Right cardiac atrium (tissue), 5 donors: ENCODE measurements around the gene RNU1-2. TPM values are rescaled to one million over a fixed set of nuclear protein-coding genes. Genes with fewer than 3 reads are reported as not detected.
A peak's percentile ranks its signal among the peaks of the same experiment; 100 is the strongest.
"Not testable (repeated sequence)": the region's sequence is repeated elsewhere in the genome, so short reads cannot be mapped to it uniquely, and the experiment has no call there.

ENCODE experiments used
- ATAC-seq, 2 donors: fragments of 200-7000 bp; cut with Tn5 transposase; one replicate each; pipeline versions ENCODE4 v1.8.0 to v1.9.1; 2020; ENCODE audit warnings: moderate library complexity in 2 of 2, mild to moderate bottlenecking in 1 of 2
- DNase-seq, 3 donors: peaks; one replicate each; pipeline ENCODE4 v3.0.0-alpha.2; 2020
- H3K27ac ChIP-seq: one replicate; pipeline ENCODE4 v1.5.1; 2013; ENCODE audit warnings: mild to moderate bottlenecking, low read length, control low read depth, moderate library complexity
- H3K27me3 ChIP-seq: one replicate; pipeline ENCODE4 v1.6.1; 2013; ENCODE audit not compliant: control insufficient read depth, insufficient read depth
- H3K4me1 ChIP-seq: one replicate; pipeline ENCODE4 v1.6.1; 2013; ENCODE audit warnings: low read length; ENCODE audit not compliant: control insufficient read depth, insufficient read depth
- H3K4me3 ChIP-seq: one replicate; pipeline ENCODE4 v1.5.1; 2013; ENCODE audit warnings: low read length, control low read depth
- H3K9me3 ChIP-seq: one replicate; pipeline ENCODE4 v1.6.1; 2013; ENCODE audit warnings: low read length; ENCODE audit not compliant: control insufficient read depth
- WGBS: extraction: QIAGEN DNeasy Blood & Tissue Kit; methylation state at CpG from one replicate; pipeline ENCODE4 v1.1.7; 2013; 5-methylcytosine and 5-hydroxymethylcytosine counted together
- intact Hi-C, 4 donors: fragments of 100-400 bp; cut with DNase I; formaldehyde crosslinking; loops; one replicate each; pipeline versions ENCODE4 v1.11.0 to v1.14.0; 2022 to 2023
- polyA plus RNA-seq: library from polyadenylated mRNA; stranded (reverse); fragments of 200-250 nt; gene quantifications from one replicate; pipeline ENCODE4 v1.2.3, GENCODE V29; 2013
- total RNA-seq, 4 donors: library from RNA; stranded (reverse); fragmentation: NEBNext Ultra II Directional; extraction: Animal tissue kit (Norgen Biotek cat#: 25700); gene quantifications; one replicate each; pipeline ENCODE4 v1.2.1, GENCODE V29; 2021
- donor health status: healthy with polysubstance abuse.
- donor health status: DM: no; HTN: yes; CAD: no.
- donor health status: DM: no; HTN: no; CAD: no.
- donor health status: DM: no; HTN: yes; CAD: no; lungs with severe emphysema.
- donor health status: DM: yes; HTN: yes; CAD: no.

RNU1-2 gene
- total and polyA plus RNA-seq, 5 donors: 3,675 to 8,578 (median 7,073) TPM; not detected in 1

DNA sequence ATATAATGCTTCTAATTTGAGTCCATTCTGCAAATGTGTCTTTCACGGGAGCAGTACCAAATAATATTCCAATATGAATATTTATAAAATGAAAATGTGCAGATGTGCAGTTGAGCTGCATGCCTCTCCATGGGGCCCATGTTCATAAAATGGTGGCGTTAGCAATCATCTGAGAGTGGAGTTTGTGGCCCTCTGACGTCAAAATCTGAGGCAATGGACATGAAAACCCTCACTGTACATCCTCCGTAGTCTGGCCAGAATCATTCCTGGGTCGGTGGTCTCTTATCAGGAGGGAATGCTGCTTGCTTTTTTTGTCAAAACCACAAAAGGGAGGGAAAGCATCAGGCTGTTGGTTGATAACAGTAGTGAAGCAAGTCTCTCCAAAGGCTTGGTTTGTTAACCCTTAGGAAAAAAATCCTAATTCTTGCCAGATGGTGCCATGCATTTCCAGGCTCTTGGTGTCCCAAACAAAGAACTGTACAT is 5.2 kb upstream of the RNU1-2 start:
- DNase-seq, H3K27me3 ChIP-seq, H3K4me1 ChIP-seq, intact Hi-C loops, H3K4me3 ChIP-seq, ATAC-seq, H3K9me3 ChIP-seq, H3K27ac ChIP-seq: not testable (repeated sequence)
- 65% methylated on average over 5 of the region's 5 CpGs for WGBS

DNA sequence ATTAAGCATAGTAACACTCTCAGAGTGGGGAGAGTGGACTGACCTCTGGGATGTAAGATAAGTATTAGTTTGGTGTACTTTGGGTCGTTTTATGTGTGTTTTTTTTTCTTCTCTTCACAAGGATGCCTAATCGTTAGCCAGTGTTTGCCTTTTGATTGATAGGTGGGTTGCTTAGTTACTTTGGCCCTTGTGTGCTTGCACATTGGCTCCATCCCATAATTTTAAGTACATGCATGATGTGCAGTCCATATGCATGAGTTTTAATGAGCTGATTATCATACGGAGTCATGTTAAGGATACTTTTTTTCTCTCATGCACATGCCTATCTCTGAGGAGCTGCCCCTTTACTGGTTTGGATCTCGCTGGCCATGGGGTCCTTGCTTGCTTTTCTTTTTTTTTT is 4.7 kb upstream of the RNU1-2 start:
- 53% methylated on average over 4 of the region's 4 CpGs for WGBS
- ATAC-seq: not testable (repeated sequence)

DNA sequence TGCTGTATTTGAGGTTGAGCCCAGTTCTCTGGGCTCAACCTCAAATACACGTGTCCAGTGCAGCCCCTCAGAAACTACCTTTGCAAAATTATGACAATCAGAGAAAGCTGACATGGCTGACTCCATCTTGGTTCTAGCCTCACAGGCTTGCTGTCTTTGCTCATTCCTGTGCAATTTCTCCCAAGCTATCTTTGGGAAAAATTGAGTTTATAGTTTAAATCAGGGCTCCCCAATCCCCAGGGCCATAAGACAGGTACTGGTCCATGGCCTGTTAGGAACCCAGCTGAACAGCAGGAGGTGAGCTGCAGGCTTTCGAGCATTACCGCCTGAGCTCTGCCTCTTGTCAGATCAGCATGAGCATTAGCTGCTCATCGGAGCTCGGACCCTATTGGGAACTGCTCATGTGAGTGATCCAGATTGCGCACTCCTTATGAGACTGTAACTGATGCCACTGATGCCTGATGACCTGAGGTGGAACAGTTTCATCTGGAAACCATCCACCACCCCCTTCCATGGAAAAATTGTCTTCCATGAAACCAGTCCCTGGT is 2.7 kb upstream of the RNU1-2 start:
- ATAC-seq, intact Hi-C loops, H3K27ac ChIP-seq, H3K4me1 ChIP-seq, DNase-seq, H3K4me3 ChIP-seq, H3K9me3 ChIP-seq, H3K27me3 ChIP-seq: not testable (repeated sequence)
- 61% methylated on average over 6 of the region's 6 CpGs for WGBS

More for the DNA sequence above, 4.7 kb upstream of the RNU1-2 start:
- H3K4me3 ChIP-seq, intact Hi-C loops, DNase-seq, H3K27me3 ChIP-seq, H3K27ac ChIP-seq, H3K9me3 ChIP-seq, H3K4me1 ChIP-seq: not testable (repeated sequence)

DNA sequence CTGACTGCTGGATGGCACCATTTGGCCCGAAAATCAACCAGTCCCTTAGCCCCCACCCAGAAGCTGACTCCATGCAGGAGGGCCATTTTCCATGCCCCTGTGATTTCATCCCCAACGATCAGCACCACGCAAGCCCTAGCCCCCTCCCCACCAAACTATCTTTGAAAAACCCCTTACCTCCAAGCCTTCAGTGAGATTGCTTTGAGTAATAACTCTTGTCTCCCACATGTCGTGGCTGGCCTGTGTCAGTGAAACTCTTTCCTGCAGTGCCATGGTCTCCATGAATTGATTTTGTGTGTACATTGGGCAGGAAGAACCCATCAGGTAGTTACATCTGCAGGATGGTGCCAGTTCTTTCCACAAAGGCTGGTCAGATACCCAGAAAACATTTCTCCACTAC is 2.0 kb upstream of the RNU1-2 start:
- WGBS: 71% methylated on average over 4 of the region's 4 CpGs
- H3K27me3 ChIP-seq, H3K4me3 ChIP-seq, intact Hi-C loops, ATAC-seq, H3K27ac ChIP-seq, DNase-seq, H3K9me3 ChIP-seq, H3K4me1 ChIP-seq: not testable (repeated sequence)

DNA sequence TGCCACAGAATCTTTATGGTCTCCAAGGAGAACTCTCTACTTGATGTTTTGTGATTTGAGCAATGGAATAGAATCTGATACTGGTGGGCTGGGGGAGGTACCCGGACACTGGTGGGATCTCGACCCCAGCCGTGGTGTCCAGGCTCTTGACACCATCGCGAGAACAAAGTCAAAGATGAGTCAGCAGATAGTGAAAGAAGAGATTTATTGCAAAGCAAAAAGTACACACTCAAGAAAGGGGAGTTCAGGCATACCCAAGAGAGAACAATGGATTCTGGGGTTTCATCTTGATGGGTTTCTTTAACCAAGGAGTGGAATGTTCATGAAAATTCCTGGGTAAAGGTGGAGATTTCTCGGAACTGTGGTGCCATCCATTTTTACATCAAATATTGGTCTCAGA is 1.4 kb upstream of the RNU1-2 start:
- H3K27ac ChIP-seq, intact Hi-C loops, H3K9me3 ChIP-seq, H3K27me3 ChIP-seq, ATAC-seq, H3K4me3 ChIP-seq, H3K4me1 ChIP-seq, DNase-seq: not testable (repeated sequence)
- WGBS: 83% methylated on average over 6 of the region's 6 CpGs

DNA sequence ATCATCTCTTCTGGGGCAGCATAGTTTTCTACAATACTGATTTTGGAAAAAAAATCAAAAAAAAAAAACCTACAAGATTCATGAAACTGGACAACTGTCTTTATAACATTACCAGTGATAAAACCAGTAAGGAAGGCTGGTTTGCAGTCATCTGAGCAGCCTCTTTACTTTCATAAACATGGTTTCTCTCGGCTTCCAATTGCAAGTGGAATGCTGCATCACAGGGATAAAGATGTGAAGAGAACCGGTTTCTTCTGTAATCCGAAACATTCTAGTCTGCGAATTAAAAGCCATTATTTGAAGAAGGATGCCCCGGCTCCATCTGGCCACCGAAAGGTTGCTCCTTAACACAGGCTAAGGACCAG is 565 bp upstream of the RNU1-2 start:
- intact Hi-C loops, DNase-seq, H3K27me3 ChIP-seq, ATAC-seq, H3K9me3 ChIP-seq, H3K4me1 ChIP-seq: not testable (repeated sequence)
- peak overlapping the region; percentile 45 for H3K27ac ChIP-seq
- WGBS: 1% methylated on average over 6 of the region's 6 CpGs
- H3K4me3 ChIP-seq: peak overlapping the region; percentile 40

DNA sequence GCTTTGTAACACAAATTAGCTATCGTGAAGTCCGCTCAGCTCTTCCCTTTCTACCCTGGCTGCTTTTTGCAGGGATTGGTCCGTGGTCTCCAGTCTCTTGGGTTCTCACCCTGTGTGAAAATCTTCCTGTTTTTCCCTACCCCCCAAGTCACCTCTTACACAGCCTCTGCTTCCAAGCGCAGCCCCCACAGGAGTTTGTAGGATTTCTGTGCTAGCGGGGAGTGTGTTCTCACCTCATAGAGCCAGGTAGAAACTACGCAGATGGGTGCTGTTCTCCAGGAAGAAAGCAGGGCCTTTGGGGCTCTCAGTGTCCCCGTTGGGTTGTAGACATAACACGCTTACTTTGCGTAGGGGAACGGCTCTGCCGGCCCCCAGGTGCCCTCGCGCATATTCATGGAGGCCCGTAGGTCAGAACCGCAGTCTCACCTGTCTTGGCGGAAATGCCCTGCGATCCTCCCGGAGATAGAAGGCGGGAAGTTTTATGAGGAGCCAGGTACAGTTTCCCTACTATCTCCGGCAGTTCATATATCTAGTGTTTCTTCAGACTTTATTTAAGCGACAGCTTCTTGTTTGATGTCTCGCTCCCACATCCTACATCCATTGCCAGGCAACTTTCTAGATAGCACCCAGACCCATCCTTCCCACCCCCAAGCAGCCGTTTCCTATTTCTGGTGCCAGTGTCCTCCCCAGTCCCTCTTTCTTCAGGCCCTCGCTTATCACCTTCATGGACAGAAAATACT is 706 bp downstream of the RNU1-2 start:
- peak overlapping the region; percentile 85 for H3K27ac ChIP-seq
- intact Hi-C loops, H3K27me3 ChIP-seq, ATAC-seq, H3K9me3 ChIP-seq, H3K4me1 ChIP-seq, H3K4me3 ChIP-seq, DNase-seq: not testable (repeated sequence)
- WGBS: 19% methylated on average over 23 of the region's 24 CpGs

DNA sequence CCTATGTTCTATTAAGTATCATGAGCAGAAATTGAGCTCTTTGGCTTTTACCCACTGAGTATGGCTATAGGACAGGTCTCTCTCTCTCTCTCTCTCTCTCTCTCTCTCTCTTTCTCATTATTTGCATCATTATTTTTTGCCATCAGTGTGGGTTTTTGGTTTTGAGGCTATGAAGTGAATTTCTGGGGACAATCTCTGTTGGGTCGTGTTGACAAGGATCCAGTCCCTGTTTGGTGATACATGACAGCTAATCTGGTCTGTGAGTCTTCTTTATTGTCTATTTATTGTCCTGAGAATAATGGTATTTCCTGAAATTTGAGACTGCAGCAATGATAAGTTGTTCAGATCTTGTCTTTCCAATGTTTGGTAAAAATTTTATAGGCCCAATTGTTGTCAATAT is 1.9 kb downstream of the RNU1-2 start:
- H3K27me3 ChIP-seq, H3K4me1 ChIP-seq, H3K4me3 ChIP-seq, DNase-seq, H3K9me3 ChIP-seq, H3K27ac ChIP-seq, intact Hi-C loops, ATAC-seq: not testable (repeated sequence)
- 48% methylated on average over 1 of the region's 1 CpG for WGBS

DNA sequence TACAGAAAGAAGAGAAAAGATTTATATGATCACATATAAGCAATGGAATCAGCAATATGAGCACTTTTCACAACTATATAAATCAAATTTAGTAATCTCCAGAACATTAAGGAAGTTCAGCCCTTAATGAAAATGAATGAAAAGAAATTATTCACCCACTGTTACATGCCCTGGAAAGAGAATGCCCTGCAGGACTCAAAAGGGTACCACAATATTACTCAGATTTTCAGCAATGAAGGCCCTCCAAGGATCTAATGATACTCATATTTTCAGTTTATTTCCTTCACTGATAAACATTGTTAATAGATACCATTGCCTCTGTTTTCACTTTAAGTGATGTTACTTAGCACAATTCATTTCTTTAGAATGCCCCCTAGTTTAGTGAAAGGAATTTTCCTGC is 2.5 kb downstream of the RNU1-2 start:
- H3K27ac ChIP-seq, ATAC-seq: not testable (repeated sequence)

DNA sequence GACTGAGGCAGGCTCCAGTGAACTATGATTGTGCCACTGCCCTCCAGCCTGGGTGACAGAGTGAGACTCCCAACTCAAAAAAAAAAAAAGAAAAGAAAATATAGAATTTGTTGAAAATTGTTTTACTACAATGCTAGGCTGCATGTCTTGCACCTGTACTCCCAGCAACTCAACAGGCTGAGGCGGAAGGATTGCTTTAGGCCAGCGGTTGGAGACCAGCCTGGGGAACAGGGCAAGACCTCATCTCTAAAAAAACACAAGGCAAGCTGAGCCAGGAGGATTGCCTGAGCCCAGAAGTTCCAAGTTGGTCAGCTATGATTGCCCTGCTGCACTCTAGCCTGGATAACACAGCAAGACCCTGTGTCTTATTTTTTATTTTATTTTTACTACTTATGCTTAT is 3.2 kb downstream of the RNU1-2 start:
- not testable (repeated sequence) for H3K27ac ChIP-seq, ATAC-seq
- WGBS: 84% methylated on average over 2 of the region's 2 CpGs

More for the DNA sequence above, 2.5 kb downstream of the RNU1-2 start:
- H3K4me3 ChIP-seq, H3K4me1 ChIP-seq, H3K9me3 ChIP-seq, intact Hi-C loops, H3K27me3 ChIP-seq, DNase-seq: not testable (repeated sequence)

DNA sequence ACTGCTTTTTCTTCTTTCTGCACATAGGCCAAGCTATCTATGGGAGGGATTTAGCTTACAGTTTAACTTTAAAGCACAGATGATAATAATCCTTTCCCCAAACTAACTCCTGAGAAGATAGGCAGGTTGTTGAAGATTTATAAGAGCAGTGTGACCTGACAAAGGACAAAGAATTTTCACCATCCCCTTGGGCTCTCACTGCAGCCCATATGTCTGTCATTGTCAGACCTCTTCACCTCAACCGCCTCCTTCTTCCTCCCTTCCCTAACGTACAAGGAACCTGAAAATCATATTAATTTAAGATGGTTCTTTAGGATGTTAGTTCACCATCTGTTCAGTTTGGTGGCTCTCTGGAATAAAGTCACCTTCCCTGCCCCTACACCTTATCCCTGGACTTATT is 5.0 kb downstream of the RNU1-2 start:
- no peaks in the 10 kb centered on the region for H3K27me3 ChIP-seq
- 84% methylated on average over 2 of the region's 2 CpGs for WGBS

More for the DNA sequence above, 3.2 kb downstream of the RNU1-2 start:
- H3K27me3 ChIP-seq, intact Hi-C loops, H3K4me3 ChIP-seq, DNase-seq, H3K4me1 ChIP-seq, H3K9me3 ChIP-seq: not testable (repeated sequence)

More for the DNA sequence above, 5.0 kb downstream of the RNU1-2 start:
- H3K27ac ChIP-seq: no peak overlapping the region
- ATAC-seq (no peak), DNase-seq (no peak)
- intact Hi-C loops: no loop called here
- H3K4me1 ChIP-seq: no peaks in the 10 kb centered on the region
- H3K4me3 ChIP-seq: no peak overlapping the region
- H3K9me3 ChIP-seq: no peaks in the 10 kb centered on the region
